GM19099 (cell line): ENCODE measurements around the gene WNT2.

ENCODE experiments used
- POLR2A ChIP-seq: IDR thresholded peaks from 3 replicates; pipeline ENCODE4 v1.6.1; 2011; ENCODE audit warnings: low read depth; ENCODE audit not compliant: insufficient read length; ENCODE audit errors: extremely low read depth

The WNT2 gene

GRCh38 chr7:117279931-117280557, 42.8 kb downstream of the WNT2 start:
- TF ChIP-seq POLR2A = no peak

DNA sequence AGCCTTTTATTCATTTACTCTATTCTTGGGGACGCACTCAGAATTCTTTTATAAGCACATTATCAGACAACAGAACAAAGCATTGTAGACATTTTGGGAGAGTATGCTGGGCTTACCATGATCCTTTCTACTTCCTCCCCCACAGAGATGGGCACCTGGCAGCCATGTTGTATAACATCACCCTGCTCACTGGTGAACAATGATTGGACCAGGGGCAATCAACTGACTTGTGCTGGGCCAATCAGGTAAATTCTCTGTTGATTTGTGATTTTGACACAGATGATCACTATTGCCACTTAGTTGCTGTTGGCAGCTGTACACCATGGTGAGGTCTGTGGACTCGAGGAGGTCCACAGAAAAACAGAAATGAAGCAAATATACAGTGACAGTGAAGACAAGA, 43.7 kb downstream of the WNT2 start:
- no peak for TF ChIP-seq POLR2A

DNA sequence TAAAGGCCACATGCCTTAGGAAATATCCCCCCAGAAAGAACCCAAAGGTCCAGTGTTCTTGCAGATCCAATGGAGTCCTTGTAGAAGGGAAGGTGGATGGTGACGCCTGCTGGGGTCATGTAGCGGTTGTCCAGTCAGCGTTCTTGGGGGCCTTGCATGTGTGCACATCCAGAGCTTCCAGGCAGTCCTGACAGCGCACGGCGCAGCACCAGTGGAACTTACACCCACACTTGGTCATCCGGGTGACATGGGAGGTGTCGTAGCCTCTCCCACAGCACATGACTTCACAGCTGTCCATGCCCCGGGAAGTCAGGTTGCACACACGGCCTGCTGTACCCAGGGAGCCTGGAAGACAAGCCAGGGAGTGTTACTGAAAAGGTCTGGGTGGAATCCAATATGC, 44.8 kb downstream of the WNT2 start:
- no peak for TF ChIP-seq POLR2A

DNA sequence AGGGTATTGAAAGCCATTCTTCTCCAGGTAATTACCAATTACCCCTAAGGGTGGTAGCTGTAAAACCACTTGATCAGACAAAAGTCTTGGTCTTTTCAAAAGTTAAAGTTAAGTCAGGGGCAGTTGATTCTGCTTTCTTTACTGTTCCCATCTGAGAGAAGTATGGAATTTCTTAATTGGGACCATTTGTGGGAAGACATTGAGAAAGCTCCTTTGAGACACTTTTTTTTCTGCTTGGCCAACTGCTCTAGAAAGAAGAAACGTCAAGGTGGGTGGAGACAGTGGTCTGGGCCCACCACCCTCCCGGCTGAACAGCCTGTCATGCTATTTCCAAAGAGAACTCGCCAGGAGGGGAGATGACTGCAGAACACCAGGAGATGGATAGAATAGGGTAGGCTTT, 45.3 kb downstream of the WNT2 start:
- TF ChIP-seq POLR2A = no peak

- TF ChIP-seq POLR2A = no peak
Observed at GRCh38 chr7:117274951-117275350, 47.9 kb downstream of the WNT2 start.

DNA sequence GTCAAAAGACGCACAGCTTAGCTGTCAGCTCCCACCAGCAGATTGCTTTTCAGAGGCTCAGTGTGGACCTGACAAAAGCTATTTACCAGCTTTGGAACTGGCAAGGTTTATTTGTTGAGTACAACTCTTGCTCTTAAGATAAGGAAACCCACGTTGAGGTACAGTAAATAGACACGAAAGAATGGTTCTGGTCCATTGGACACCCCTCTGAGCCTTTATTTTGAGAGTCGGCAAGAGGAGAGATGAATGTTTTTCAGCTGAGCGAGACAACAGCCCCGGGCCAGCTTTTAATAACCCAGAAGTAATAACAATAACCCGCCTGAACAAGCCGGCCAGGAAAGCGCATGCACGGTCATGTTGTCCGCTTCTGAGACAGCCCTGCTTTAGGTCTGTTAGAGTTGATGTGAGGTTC, 49.0 kb downstream of the WNT2 start:
- TF ChIP-seq POLR2A = no peak

- no peak for TF ChIP-seq POLR2A
Observed at GRCh38 chr7:117273325-117273724, 49.5 kb downstream of the WNT2 start.

- no peak for TF ChIP-seq POLR2A
Observed at GRCh38 chr7:117272017-117272759, 50.7 kb downstream of the WNT2 start.

DNA sequence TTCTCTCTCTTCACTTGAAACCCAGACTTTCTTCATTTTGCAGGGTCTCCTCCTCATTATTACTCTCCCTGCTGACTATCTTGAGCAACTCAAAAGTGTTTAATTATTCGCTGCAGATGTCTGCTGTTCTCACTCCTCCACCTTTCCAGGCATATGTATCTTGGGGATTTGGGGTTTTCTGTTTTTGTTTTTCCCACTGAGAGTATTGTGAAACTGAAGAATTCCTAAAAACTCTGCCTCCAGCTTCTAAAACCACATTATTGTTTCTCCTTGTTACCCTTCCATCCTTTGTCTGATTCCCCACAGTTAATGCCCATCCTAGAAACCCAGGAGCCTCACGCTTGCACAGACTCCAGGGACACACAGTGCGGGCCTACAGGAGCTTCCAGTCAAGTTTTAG, 51.3 kb downstream of the WNT2 start:
- TF ChIP-seq POLR2A = no peak

DNA sequence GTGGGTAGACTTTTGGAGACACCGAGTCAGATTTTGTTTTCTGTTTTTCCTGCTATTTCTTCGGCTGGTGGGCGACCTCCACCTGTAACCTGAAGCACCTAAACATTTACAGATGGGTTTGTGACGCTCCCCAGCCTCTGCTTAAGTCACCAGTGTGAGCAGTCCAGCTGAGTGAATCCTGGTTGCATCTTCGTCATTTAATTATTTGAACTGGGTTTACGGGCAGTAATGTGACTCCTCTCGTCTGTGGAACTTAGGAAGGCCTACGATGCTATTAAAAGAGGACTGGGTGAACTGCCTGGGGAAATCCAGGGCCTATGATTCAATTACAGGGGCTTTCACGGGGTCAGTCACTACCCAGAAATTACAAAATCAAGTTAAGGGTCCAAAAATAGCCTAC, 52.5 kb downstream of the WNT2 start:
- no peak for TF ChIP-seq POLR2A

DNA sequence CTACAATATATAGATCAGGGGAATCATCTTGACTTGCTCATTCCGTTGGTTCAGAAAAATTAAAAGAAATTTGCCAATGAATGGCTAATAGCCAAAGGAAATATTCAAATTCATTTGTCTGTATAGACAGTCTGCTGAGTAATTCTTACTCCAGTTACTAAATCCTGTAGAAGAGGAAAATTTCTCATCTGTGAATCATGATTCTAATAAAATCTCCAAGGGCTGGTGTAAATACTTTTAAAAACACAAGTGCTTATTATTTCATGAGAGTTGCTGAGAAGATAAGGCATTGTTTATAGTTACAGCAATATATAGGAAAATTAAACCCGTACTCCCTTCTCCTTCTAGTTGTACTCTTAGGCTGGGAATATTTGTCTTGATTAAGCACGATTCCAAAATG, 53.0 kb downstream of the WNT2 start:
- no peak for TF ChIP-seq POLR2A

DNA sequence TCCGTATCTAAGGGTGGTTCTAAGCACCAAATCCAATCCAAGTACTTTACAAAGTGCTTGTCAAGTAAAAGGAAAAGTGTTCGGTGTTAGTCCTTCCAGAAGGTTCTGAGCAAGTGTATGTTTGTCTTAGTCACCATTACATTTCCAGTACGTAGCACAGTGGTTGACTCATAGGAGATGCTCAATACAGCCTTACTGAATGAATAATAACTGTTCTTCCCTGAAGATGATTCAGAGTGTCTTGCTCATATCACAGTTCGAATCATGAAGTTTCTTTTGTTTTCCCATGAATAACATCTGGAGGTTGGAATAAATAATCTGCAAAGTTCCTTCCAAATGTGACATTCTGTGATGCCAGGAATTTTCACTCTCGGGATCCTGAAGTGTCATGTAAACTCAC, 53.4 kb downstream of the WNT2 start:
- TF ChIP-seq POLR2A = no peak

DNA sequence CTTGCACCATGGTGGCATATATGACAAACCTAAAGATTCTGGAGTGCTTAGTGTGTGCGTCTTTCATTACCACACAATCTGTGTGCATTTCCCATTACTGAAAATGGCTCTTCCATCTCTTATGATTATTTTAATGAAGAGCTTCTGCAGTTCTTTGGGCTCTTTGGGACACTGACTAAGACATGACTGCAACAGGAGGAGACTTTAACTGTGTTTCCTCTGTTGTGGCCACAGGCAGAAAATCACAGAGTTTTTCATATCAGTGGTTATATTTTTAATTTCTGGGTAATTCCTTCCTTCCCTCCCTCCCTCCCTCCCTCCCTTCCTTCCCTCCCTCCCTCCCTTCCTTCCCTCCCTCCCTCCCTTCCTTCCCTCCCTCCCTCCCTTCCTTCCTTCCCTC, 58.1 kb downstream of the WNT2 start:
- TF ChIP-seq POLR2A = no peak

DNA sequence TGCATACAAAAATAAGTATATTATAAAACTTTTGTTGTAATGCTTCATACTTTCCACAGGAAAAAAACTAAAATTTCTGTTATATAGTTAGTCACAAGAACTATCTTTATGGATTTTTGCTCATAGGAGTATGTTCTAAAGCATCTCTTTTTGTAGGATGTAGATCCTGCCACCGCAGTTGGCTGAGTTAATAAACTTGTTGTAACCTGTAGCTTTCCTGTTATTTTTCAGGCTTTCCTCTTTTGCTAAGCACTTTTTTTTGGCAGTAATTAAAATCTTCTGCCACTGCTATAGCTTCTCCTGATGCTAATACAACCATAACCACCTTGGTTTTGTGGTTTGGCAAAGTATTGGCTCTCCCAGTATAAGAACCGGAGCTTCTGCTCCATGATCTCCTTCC, 60.3 kb downstream of the WNT2 start:
- no peak for TF ChIP-seq POLR2A

DNA sequence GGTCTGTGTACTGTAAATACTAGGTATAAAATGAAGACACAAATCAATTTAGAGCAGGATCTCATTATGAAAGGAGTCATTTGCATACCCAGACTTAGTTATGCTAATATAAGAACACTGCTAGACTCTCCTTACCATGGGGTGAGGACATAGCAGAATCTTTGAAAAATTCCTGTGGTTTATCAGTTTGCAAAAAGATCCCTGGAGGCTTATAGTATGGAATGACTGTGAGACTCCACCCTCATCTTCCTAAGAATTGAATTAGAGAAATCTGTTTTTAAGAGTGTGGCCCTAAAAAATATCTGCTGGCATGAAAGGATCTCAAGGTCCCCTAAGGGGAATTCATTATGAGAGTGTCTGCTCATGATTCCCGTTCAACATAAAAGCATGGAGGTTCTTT, 63.2 kb downstream of the WNT2 start:
- TF ChIP-seq POLR2A = no peak

GRCh38 chr7:117251687-117252086, 71.2 kb downstream of the WNT2 start:
- TF ChIP-seq POLR2A = no peak

DNA sequence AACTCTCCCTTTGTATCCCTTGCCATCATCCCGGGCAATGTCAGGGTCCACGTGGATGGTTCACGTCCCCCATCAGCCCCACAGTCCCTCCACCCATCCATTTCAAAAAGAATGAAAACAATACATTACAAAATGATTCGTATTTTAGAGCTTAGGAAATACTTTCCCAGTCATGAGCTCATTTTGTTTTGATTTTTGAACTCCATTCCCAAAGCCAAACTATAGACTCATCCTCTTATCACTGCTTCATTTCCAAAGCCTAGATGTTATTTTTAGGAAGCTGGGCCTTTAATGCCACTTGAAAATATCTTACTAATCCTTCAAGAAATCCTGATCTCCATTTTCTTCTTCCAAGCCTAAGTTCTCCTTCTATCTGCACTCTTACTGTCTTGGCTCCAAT, 72.1 kb downstream of the WNT2 start:
- TF ChIP-seq POLR2A = no peak

- no peak for TF ChIP-seq POLR2A
Observed at GRCh38 chr7:117250245-117250644, 72.6 kb downstream of the WNT2 start.

GRCh38 chr7:117249696-117250095, 73.2 kb downstream of the WNT2 start:
- no peak for TF ChIP-seq POLR2A
